Fibroblast of villous mesenchyme (primary cell): Measurements from ENCODE around the gene BLOC1S3. TPM values are rescaled to one million over a fixed set of nuclear protein-coding genes. Genes with fewer than 3 reads are reported as not detected.

Experiments
- DNase-seq: peaks from one replicate; pipeline ENCODE4 v3.0.0-alpha.2; 2010; ENCODE audit warnings: low read depth
- H3K4me3 ChIP-seq: 2 replicates; pipeline ENCODE4 v1.5.1; 2011; ENCODE audit warnings: low read depth, mild to moderate bottlenecking, low read length
- CTCF ChIP-seq: IDR thresholded peaks from 2 replicates; pipeline ENCODE4 v1.5.1; 2012; ENCODE audit warnings: low read depth, mild to moderate bottlenecking, low read length; ENCODE audit not compliant: insufficient read depth
- total RNA-seq: library from RNA; depleted of rRNA; stranded (reverse); fragments of >200 nt; gene quantifications from 2 replicates; pipeline ENCODE4 v1.2.3, GENCODE V29; 2012

The BLOC1S3 gene
- total RNA-seq, 1 donor, result 4.3 TPM

GRCh38 chr19:45158503-45159209 is 19.9 kb upstream of the BLOC1S3 start:
- H3K4me3 ChIP-seq, result no peak overlapping the region
- DNase-seq, result no peak
- TF ChIP-seq CTCF, result no peak

- no peak overlapping the region for H3K4me3 ChIP-seq
- no peak for DNase-seq
- no peak for TF ChIP-seq CTCF
Measured at GRCh38 chr19:45159210-45159970, 19.2 kb upstream of the BLOC1S3 start.

GRCh38 chr19:45159971-45160324 is 18.6 kb upstream of the BLOC1S3 start:
- no peak overlapping the region for H3K4me3 ChIP-seq
- DNase-seq, result no peak
- no peak for TF ChIP-seq CTCF

- H3K4me3 ChIP-seq, result no peak within 1 kb of the TSS
- no peak for TF ChIP-seq CTCF
- DNase-seq, result no peak
Measured at GRCh38 chr19:45160870-45161737, 17.5 kb upstream of the BLOC1S3 start, which contains the start of gene NKPD1. NKPD1 (minus strand) TSS chr19:45160982; CDS start chr19:45160150, 832 bp downstream.

- peak; percentile 47 for DNase-seq
- TF ChIP-seq CTCF, result peak; percentile 77
- no peak overlapping the region for H3K4me3 ChIP-seq
Measured at GRCh38 chr19:45161738-45162607, 16.6 kb upstream of the BLOC1S3 start.
